Fibroblast of mammary gland (primary cell): ENCODE results near the gene HSPA12B.

Experiments used
- DNase-seq: peaks from one replicate; pipeline ENCODE4 v3.0.0-alpha.2; 2010; ENCODE audit warnings: low read depth
- H3K4me3 ChIP-seq: 2 replicates; pipeline ENCODE4 v1.5.1; 2011; ENCODE audit warnings: low read depth, mild to moderate bottlenecking, low read length, moderate library complexity; ENCODE audit not compliant: control insufficient read depth
- TF ChIP-seq, protein P1 (sequence below): conservative IDR thresholded peaks from 2 replicates; pipeline ENCODE4 v1.5.1; 2011; ENCODE audit warnings: low read depth, low read length, inconsistent platforms; ENCODE audit not compliant: control insufficient read depth, insufficient read depth

Gene HSPA12B

GRCh38 chr20:3781153-3781910 is 48.8 kb downstream of the HSPA12B start, which contains the start of gene SPEF1:
SPEF1 (minus strand) TSS chr20:3781448; CDS start chr20:3781287, 161 bp downstream.
- TF ChIP-seq, protein P1, sequence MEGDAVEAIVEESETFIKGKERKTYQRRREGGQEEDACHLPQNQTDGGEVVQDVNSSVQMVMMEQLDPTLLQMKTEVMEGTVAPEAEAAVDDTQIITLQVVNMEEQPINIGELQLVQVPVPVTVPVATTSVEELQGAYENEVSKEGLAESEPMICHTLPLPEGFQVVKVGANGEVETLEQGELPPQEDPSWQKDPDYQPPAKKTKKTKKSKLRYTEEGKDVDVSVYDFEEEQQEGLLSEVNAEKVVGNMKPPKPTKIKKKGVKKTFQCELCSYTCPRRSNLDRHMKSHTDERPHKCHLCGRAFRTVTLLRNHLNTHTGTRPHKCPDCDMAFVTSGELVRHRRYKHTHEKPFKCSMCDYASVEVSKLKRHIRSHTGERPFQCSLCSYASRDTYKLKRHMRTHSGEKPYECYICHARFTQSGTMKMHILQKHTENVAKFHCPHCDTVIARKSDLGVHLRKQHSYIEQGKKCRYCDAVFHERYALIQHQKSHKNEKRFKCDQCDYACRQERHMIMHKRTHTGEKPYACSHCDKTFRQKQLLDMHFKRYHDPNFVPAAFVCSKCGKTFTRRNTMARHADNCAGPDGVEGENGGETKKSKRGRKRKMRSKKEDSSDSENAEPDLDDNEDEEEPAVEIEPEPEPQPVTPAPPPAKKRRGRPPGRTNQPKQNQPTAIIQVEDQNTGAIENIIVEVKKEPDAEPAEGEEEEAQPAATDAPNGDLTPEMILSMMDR: peak; percentile 55
- DNase-seq: peak; percentile 93
- H3K4me3 ChIP-seq: peak within 1 kb of the TSS; percentile 44

GRCh38 chr20:3782597-3782996 is 50.1 kb downstream of the HSPA12B start:
- no peak for DNase-seq
- TF ChIP-seq, protein P1: no peak
- no peak overlapping the region for H3K4me3 ChIP-seq

GRCh38 chr20:3783068-3783489 is 50.6 kb downstream of the HSPA12B start:
- no peak for DNase-seq
- H3K4me3 ChIP-seq: no peak overlapping the region
- TF ChIP-seq, protein P1: no peak

DNA sequence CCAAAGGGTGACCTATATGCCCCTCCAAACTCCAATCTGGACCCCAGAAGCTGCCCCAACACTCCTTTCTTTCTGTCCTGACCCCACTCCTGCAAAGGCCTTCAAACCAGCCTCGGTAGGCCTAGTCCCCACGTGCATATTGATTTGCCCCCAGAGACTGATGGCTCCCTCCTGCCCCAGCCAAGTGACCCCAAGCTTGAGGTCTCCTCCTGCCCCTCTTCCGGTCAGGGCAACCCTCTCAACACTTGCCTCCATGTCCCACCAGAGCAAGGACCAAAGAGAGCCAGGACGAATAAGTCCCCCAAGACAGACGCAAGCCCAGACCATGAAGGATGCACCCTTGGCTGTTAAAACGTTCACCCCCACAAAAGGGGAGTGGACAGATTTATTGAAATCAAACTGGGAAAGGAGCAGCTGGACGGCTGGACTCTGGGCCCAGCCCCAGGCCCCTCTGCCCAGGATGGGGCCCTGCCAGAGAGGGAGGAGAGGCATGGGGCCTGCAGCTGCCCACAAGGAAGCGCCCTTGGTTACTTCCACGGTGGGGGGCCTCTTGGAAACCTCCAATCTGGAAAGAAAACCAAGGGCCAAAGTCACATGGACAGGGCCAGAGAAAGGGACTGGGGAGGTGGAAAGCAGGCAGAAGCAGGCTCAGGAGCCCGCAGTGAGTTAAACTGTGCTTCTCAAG is 51.2 kb downstream of the HSPA12B start:
- no peak for DNase-seq
- H3K4me3 ChIP-seq: peak overlapping the region; percentile 72
- TF ChIP-seq, protein P1: no peak

DNA sequence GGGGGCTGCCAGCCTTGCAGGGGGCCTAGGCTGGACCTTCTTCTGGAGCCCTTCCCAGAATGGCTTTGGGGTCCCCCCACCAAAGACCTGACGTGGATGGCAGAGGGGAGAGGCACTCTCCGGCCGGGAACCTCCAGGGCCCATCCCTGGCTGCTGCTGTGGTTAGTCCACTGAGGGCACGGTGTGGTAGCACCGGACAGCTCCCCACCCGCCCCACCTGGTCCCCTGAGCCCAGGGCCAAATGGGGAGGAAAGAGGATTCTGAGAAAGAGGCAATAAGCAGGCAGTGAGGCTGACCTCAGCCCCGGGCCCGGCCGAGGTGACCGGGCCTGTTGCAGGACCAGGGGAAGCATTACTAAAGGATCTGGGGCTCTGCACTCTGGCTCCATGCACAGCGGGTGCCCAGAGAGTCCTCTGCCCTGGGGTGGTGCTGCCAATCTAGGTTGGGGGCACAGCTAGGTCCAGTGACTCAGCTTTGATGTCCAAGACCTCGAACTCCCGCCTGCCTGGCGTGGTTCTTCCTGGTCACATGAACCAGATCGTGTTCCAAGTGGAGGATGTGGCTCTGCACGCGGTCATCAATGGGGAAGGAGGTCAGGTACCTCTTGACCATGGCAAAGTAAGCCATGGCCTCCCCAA is 51.9 kb downstream of the HSPA12B start:
- peak overlapping the region; percentile 72 for H3K4me3 ChIP-seq
- TF ChIP-seq, protein P1: no peak
- DNase-seq: peak; percentile 59

- peak overlapping the region; percentile 72 for H3K4me3 ChIP-seq
- no peak for DNase-seq
- TF ChIP-seq, protein P1: no peak
Measured at GRCh38 chr20:3784863-3785239, 52.4 kb downstream of the HSPA12B start.
